Measurements from ENCODE around the gene DCTD.
"Not testable (repeated sequence)": the region's sequence is repeated elsewhere in the genome, so short reads cannot be mapped to it uniquely, and the experiment has no call there.

- not testable (repeated sequence) for TF ChIP-seq CTCF (IDR thresholded peaks at IDR 0.05 in 8 of 11, conservative IDR thresholded peaks at IDR 0.05 in 3 of 11); POLR2A (IDR thresholded peaks at IDR 0.05); POLR2AphosphoS5 (IDR thresholded peaks at IDR 0.05)
Observed at GRCh38 chr4:182900021-182900420, 17.2 kb downstream of the DCTD start.
